Stimulated activated CD8-positive, alpha-beta memory T cell treated with anti-CD3 and anti-CD28 coated beads, Interleukin-4, amount 100 ng/mL, for 1 hour (primary cell): ENCODE measurements around the gene GHR.
"Not testable (repeated sequence)": the region's sequence is repeated elsewhere in the genome, so short reads cannot be mapped to it uniquely, and the experiment has no call there.

Experiments used
- DNase-seq, 2 donors: peaks; one replicate each; pipeline ENCODE4 v3.0.0-alpha.2; 2020; ENCODE audit warnings: low read depth in 2 of 2, low spot score in 1 of 2

GHR gene

GRCh38 chr5:42641336-42642005, 218.2 kb downstream of the GHR start:
- no peak for DNase-seq

GRCh38 chr5:42642006-42642405, 218.8 kb downstream of the GHR start:
- no peak for DNase-seq

DNA sequence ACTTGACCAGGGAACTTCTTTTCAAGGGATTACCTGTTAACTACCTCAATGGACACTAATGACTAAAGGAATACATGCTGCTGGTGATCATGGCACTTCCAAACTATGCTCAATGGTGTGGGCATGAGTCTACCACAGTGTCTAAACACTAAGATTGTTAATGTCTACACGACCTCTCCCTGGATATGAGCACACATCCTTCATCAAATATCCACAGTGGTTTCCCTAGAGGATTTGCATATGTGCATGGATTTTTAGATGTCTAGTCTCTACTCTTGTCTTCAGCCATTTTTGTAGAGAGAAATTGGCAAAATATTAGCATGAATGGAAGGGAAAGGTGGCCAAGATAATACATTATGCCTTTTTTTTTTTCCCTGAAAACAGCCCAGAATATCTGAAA, 220.1 kb downstream of the GHR start:
- DNase-seq = no peak

DNA sequence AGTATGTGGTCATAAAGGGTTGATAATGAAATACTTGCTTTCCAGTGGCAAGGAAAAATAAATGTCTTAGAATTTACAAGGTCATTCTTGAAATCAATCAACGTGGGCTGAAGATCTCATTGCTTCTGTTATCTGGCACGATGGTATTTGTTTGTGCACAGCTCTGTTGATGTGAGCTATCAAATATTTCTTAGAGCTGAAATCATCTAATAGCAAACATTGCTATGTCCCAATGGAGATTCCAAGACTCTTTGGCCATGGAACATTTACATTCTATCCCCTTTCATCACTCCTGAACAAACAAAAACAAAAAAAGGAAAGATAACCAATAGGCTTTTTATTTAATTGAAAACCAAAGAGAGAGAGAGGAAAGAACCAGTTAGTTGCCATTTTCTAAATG, 221.9 kb downstream of the GHR start:
- no peak for DNase-seq

- DNase-seq = no peak
Observed at GRCh38 chr5:42648036-42648435, 224.8 kb downstream of the GHR start.

GRCh38 chr5:42648915-42649314, 225.7 kb downstream of the GHR start:
- no peak for DNase-seq

DNA sequence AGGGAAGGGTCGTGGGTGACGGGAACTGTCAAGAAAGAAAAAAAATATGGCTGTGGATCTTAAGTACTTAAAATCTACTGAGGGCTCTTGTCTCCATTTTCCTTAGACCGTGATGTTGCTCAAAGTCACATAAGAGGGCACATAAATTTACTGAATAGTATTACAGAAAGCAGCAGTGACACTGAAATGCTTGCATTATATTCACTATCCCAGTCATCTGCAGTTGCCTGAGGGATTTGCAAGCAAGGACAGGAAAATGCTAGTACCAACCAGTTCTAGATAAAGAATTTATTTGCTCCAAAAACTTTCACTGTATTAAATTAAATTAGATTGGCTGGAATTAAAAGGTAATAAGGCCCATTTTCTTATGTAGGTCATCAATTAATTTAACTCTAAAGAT, 226.8 kb downstream of the GHR start:
- DNase-seq = no peak

DNA sequence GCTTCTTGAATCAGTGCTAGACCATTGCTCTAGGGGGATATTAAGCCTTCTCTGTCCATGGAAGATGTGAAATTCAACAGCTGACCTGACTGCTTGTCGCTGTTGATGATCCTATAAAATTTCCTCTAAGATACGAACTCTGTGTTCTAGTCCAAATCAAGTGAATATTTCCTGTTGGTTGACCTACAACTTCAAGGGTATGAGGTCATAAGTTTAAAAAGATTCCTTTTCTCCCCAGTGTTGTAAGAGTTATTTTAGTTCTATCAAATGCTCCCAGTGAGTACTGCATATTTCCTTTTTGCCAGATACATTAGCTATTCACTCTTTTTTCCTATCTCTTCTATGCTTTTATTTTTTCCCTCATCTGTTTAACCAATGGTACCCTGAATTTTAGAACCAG, 230.5 kb downstream of the GHR start:
- DNase-seq = no peak

DNA sequence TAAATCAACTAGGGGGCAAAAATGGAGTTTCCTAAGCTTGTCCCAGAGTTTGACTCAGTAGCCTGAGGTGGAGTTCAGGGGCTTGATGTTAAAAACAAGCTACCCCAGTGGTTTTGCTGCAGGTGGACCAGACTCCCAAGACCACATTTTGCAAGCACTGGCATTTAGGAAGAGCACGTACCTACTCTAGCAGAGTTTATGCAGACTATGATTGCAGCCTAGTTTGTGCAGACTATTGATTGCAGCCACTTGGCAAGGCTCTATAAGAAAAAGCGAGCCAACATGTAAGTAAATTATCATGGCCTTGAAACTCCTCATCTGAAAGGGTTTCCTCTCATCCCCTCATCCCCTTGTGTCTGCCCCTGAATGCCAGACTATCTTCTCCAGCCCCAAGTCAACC, 231.4 kb downstream of the GHR start:
- no peak for DNase-seq

GRCh38 chr5:42655982-42656650, 232.9 kb downstream of the GHR start:
- DNase-seq = no peak

GRCh38 chr5:42656651-42657015, 233.4 kb downstream of the GHR start:
- no peak for DNase-seq

GRCh38 chr5:42659869-42660268, 236.6 kb downstream of the GHR start:
- not testable (repeated sequence) for DNase-seq

- no peak for DNase-seq
Observed at GRCh38 chr5:42665857-42666256, 242.6 kb downstream of the GHR start.

DNA sequence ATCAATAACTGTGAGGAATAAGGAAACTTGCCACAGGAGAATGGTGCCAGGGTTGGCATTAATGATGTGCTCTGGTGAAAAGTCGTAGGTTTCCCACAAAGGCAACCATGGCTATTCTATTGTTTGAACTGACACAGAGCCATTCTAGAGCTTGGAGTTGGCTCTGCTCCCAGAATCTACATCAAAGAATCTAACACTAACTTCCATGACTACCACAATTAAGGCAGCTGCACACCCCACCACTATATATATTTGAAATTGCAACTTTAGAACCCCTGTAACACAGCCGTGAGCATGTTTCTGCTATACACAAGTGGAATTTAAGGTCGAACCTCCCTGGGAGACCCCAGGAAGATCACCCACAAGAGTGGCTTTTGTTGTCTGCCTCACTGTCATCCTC, 243.6 kb downstream of the GHR start:
- no peak for DNase-seq

GRCh38 chr5:42668254-42668653, 245.0 kb downstream of the GHR start:
- no peak for DNase-seq

DNA sequence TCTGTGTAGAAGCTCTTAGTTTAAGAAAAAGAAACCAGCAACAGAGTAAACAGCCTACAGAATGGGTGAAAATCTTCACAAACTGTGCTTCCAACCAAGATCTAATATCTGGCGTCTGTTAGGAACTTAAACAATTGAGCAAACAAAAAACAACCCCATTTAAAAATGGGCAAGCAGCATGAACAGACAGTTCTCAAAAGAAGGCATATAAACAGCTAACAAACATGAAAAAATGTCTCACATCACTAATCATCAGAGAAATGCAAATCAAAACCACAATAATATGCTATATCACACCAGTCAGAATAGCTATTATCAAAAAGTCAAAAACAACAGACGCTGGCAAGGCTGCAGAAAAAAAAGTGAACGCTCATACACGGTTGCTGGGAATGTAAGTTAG, 249.7 kb downstream of the GHR start:
- no peak for DNase-seq

GRCh38 chr5:42675602-42676001, 252.4 kb downstream of the GHR start:
- no peak for DNase-seq

DNA sequence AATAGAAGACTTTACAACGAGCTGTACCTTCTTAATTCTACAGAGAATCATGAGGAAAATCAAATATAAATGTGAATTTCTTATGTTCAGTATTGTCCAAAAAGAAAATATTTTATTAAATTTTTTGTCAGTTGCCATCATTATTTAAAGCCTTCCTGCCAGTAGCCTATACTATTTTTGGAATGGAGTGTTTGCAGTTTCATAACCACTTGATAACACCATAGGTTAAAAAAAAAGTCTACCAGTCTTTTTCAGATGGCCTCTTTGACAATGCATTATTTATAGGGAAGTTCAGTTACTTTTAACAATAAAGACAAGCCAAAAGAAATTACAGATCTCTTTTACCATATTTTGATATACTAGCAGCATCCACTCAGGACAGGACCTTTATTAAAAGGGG, 253.1 kb downstream of the GHR start:
- DNase-seq = no peak

DNA sequence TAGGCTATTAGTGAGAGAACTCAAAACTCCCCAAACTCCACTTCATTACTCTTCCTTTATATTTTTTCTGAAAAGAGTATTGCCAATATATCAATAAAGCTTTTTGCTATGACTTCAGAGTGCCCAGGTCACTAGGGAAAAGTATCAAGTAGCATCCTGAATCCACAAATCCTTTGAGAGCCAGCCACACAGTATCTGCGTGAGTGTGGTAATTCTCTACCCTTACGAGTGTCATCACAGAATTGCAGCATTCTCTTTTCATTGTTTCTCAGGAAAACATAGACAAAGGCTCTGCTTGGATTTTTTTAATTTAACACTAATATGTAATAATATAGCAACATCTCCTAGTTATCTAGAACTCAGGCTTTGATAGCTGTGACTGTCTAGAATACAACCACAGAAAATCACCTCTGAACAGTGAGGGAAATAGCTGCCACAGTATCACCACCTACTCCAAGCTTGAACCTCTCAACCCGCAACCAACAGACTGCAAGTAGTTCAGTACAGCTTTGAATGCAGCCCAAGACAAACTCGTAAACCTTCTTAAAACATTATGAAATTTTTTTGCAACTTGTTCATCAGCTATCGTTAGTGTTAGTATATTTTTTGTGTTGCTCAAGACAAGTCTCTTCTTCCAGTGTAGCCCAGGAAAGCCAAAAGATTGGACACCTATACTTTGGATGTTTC, 254.1 kb downstream of the GHR start:
- DNase-seq = no peak

DNA sequence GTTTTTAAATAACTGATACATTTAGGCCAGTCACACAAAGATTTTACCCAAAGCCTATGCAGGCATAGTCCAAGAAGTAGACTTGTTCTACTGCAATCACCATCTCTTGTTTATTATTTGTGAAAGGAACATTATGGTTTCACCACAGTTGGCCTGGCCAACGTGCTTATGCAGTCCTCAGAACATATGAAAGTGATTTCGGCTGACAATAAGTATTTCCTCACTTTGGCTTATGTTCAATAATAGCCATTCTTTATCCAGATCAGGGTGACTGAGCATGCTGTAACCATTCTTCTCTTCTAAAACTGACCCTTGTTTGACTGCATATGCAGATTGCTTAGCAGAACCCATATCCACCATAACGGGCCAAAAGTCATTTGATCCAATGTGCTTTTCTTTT, 256.8 kb downstream of the GHR start:
- DNase-seq = no peak

DNA sequence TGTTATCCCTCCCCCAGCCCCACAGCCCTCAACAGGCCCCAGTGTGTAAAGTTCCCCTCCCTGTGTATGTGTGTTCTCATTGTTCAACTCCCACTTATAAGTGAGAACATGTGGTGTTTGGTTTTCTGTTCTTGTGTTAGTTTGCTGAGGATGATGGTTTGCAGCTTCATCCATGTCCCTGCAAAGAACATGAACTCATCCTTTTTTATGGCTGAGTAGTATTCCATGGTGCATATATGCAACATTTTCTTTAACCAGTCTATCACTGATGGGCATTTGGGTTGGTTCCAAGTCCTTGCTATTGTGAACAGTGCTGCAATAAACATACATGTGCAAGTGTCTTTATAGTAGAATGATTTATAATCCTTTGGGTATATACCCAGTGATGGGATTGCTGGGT, 261.8 kb downstream of the GHR start:
- DNase-seq = not testable (repeated sequence)

- no peak for DNase-seq
Observed at GRCh38 chr5:42689391-42689790, 266.2 kb downstream of the GHR start.
